ENCODE data around the gene MEA1.
A peak's percentile ranks its signal among the peaks of the same experiment; 100 is the strongest.
"Not testable (repeated sequence)": the region's sequence is repeated elsewhere in the genome, so short reads cannot be mapped to it uniquely, and the experiment has no call there.

Gene MEA1

DNA sequence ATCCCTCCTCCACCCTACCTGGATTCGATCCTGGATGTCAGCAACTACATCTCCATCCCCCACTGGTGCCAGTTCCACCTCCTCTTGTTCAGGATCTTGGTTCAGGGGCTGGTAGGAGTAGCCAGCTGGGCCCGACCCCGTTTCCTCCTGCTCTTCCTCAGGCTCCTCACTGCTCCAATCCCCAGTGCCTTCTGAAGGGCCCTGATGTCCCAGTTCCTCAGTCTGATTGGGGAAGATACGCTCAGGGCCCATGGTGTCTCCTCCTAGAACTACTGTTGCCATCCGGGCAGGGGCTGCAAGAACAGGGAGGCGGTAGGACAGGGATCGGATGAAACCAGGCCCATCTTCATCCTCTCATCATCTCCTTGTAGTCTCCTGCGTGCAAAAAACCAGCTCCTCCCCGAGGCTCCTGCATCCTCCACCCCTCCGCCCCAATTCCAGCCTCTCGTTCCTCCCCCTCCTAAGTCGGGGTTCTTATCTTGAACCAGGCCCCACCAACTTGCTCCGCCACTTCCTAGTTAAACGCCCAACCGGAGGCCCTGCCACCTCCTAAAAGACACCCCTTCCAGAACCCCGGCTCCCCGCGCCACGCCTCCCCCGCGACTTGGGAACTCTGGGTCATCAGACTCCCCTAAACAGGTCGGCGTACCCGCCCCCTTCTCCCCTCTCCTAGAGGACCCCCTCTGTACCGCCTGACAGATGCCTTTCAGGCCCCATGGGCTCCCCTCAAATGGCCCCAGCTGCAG, 476 bp downstream of the MEA1 start:
- DNase-seq (ENCODE audit: low read depth in 2 of 3, low spot score in 1 of 3), result no peak

- no peak for DNase-seq (ENCODE audit: low read depth in 2 of 3, low spot score in 1 of 3)
Measured at GRCh38 chr6:43012364-43012763, 1.4 kb downstream of the MEA1 start.

DNA sequence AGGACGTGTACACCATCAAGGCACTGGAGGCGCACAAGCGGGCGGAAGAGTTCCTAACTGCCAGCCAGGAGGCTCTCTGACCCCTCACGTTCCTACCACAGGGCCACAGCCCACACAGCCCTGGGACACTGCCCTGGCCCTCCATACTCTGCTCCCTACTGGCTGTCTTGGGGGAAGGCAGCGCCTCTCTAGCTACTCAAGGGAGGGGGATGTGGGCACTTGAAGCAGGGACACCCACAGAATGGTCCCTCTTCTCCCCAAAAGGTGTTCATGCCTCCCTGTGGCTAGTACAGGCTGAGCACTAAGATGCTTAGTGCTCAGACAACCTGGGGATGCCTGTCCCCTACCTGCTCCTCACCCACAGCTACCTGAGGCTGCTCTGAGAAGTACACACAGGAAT, 2.5 kb downstream of the MEA1 start:
- DNase-seq (ENCODE audit: low read depth in 2 of 3, low spot score in 1 of 3), result no peak

GRCh38 chr6:43009124-43009523, 4.6 kb downstream of the MEA1 start:
- no peak for DNase-seq (ENCODE audit: low read depth in 2 of 3, low spot score in 1 of 3)

DNA sequence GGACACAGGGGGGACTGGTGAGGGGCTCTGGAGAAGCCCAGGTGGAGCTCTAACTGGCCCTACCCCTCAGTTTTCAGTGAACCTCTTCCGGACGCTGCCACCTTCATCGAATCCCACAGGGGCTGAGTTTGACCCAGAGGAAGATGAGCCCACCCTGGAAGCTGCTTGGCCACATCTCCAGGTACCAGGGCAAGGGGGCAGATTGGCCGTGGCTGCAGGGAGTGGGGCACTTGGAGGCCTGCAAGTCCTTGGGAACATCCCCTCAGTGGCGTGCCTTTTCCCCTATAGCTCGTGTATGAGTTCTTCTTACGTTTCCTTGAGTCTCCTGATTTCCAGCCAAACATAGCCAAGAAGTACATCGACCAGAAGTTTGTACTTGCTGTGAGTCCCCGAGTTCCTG, 6.6 kb downstream of the MEA1 start:
- DNase-seq (ENCODE audit: low read depth in 2 of 3, low spot score in 1 of 3), result no peak

DNA sequence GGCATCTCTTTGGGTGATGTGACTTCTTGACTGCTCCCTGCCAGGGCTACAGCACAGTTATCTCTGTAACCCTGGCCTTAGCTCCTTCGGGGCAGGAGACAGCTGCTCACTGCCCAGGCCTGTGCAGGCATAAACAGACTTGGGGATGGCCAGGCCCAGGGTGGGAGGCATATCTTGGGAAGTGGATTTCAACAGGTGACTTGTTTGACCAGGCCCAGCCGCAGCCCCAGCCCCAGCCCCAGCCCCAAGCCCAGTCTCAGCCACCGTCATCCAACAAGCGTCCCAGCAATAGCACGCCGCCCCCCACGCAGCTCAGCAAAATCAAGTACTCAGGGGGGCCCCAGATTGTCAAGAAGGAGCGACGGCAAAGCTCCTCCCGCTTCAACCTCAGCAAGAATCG, 7.5 kb downstream of the MEA1 start:
- DNase-seq (ENCODE audit: low read depth in 2 of 3, low spot score in 1 of 3), result no peak

- no peak for DNase-seq (ENCODE audit: low read depth in 2 of 3, low spot score in 1 of 3)
Measured at GRCh38 chr6:43005844-43006243, 7.9 kb downstream of the MEA1 start.

DNA sequence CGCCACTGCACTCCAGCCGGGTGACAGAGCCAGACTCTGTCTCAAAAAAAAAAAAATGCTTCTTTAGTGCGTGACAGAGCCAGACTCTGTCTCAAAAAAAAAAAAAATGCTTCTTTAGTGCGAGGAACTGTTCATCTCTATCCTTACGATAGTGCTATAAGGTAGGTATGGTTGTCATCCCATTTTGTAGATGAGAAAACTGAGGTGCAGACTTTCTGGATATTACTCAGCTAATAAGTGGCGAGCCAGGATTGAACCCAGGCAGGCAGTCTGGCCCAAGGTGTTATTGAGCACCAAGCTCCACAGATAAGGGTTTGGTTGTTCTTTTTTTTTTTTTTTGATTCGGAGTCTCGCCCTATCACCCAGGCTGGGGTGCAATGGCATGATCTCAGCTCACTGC, 11.9 kb downstream of the MEA1 start:
- DNase-seq (ENCODE audit: low read depth in 2 of 3, low spot score in 1 of 3), result no peak

DNA sequence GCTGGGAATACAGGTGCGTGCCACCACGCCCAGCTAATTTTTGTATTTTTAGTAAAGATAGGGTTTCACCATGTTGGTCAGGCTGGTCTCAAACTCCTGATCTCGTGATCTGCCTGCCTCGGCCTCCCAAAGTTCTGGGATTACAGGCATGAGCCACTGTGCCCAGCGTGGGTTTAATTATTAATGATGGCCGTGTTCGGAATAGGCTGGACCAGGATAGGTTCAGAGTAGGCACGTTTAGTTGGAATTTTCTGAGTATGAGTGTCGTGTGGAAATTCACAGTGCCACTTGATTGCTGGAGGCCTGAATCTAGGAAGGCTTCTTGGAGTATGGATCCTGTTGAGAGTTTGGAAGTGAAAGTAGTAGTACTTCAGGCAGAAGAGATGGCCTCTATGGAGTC, 15.5 kb downstream of the MEA1 start:
- not testable (repeated sequence) for DNase-seq (ENCODE audit: low read depth in 2 of 3, low spot score in 1 of 3)

GRCh38 chr6:42996513-42996912, 17.2 kb downstream of the MEA1 start:
- DNase-seq (ENCODE audit: low read depth in 2 of 3, low spot score in 1 of 3), result no peak

- no peak for DNase-seq (ENCODE audit: low read depth in 2 of 3, low spot score in 1 of 3)
Measured at GRCh38 chr6:42993445-42993844, 20.3 kb downstream of the MEA1 start.

DNA sequence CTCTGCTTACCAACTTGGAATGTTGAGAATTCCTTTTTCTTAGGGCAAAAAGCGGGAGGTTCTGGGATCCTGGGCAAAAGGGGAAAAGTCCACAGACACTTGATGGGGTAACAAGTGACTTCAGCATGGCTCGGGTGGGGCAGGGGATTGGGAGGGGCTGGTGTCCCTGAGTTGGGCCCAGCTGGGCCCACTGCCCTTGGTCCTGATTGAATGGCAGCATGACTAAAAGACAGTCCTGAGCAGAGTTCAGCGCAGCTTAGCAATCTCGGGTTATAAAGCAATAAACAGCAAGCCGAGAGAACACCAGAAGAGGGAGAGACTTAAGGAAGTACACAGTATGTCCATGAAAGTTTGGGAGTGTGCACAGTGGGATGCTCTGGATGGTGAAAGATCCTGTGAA, 23.8 kb downstream of the MEA1 start:
- DNase-seq (ENCODE audit: low read depth in 2 of 3, low spot score in 1 of 3), result no peak

GRCh38 chr6:42988486-42989020, 25.2 kb downstream of the MEA1 start:
- DNase-seq (ENCODE audit: low read depth in 2 of 3, low spot score in 1 of 3), result no peak

DNA sequence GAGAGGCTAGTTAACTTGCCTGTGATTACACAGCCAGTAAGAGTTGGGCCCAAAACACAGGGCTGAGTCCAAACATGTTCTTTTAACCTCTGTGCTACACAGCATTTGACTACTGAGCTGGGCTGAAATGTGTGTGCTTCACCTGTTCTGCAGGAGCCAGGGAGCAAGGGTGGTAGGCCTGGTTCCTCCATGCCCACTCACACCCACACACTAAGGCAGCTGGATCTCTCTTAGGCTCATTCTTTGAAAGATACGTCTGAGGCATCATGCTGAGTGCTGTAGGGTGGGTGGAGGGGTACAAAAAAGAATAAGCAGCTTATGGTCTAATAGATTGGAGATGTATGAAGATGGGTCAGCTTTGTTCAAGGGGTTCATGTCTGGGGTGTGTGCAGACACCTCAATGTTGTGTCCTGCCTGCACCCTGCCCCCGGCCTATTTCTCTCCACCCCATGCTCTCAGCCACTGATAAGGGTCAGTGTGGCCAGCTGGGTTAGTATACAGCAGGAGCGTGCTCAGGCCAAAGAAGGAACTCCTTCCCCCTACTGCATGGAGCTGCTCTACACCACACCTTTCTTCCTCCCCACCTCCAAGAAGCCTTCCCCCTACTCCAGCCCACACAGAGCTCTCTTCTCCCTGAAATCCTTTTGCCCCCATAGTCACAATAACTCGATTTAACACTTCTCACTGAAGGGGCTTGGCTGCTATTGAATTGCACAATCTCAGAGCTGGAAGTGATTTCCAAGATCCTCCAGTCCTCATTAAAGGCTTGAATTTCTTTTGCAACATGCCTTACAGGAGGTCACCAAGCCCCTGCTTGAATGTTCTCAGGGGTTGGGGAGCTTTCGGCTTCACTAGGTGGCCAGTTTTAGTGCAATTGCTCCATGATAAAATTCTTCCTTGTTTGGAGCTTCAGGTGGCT, 26.0 kb downstream of the MEA1 start:
- DNase-seq (ENCODE audit: low read depth in 2 of 3, low spot score in 1 of 3), result no peak

DNA sequence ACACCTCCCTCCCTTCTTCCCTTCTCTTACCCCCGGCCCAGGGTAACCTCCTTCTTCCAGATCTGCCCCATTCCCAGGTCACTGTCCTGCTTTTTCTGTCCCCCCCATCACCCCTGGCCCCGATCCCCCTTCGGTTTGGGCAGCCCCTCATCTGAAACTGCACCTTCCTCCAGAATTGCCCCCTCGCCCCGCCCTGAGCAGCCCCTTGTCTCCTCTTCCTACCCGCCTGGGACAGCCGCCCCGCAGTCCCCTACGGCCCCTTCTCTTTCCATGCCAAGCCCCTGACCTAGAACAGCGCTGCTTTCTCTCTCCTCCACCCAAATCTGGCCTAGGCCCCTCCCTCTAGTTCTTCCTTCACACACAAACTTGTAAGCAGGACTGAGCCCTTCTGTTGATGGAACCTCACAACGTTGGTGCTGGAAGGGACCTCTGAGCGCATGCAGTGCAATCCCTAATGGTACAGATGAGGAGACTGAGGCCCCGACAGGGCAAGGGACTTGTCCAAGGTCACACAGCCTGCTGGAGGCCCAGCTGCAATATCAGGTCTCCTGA, 28.7 kb downstream of the MEA1 start:
- no peak for DNase-seq (ENCODE audit: low read depth in 2 of 3, low spot score in 1 of 3)

DNA sequence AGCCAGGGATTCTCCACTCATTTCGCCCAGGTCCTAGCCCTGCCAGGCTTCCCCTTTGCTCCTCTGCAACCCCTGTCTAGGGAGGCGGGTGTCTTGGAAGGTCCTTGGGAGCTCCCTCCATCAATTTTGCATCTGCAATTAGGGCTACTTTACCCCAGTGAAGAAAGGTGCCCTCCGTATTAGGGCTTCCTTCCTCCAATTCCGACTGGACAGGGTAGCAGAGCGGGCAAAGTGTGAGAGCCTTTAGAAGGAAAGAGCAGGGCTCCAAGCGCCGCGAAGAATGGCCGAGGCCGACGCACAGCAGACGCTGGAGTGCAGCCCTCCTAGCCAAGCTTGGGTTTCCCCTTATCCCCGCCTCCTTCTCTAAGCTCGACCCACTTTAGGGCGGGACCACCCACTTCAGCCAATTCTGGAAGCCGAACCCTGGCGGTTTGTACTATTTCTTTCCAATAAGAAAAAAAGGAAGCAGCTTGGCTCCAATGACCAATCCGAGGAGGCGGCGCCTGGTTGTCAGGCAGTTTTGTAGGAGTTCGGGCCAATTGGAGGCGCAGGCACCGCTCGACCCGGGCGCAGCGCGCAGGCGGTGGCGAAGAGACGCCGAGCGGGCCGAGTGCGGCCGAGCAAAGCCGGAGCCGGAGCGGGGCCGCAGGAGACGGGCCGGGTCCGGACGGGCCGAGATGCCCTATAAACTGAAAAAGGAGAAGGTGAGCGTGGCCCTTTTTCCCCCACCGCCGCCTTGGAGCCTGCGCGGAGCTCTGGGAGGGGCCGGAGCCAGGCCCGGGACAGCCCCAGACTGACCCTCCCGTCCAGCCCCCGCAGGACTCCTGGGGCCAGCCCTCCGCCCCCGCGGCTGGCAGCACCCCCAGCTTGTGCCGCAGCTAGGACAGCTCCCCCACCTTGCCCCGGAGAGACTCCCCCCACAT, 29.5 kb downstream of the MEA1 start, which contains the start of gene PPP2R5D:
TSS of gene PPP2R5D (plus strand) at position 570 of the 923 bp plus-strand sequence. CDS start at position 678, 108 bp downstream.
- DNase-seq (ENCODE audit: low read depth in 2 of 3, low spot score in 1 of 3), result peak; percentile 96 to 97 (median 97)

DNA sequence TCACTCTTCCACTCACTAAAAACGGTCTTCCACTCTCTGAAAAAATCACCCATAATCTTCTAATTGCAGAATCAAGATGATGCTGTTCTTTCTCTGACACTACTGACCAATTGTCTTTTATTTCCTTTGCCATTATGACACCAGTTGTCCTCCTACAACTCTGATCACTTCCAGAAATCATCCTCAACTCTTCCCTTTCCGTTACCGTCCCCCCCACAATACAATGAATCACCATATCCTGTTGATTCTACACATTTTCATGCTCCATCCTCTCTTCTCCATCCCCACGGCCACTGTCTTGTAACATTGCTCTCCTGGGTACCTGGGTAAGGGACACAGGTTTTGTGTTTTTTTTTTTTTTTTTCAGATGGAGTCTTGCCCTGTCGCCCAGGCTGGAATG, 31.9 kb downstream of the MEA1 start:
- DNase-seq (ENCODE audit: low read depth in 2 of 3, low spot score in 1 of 3), result no peak

DNA sequence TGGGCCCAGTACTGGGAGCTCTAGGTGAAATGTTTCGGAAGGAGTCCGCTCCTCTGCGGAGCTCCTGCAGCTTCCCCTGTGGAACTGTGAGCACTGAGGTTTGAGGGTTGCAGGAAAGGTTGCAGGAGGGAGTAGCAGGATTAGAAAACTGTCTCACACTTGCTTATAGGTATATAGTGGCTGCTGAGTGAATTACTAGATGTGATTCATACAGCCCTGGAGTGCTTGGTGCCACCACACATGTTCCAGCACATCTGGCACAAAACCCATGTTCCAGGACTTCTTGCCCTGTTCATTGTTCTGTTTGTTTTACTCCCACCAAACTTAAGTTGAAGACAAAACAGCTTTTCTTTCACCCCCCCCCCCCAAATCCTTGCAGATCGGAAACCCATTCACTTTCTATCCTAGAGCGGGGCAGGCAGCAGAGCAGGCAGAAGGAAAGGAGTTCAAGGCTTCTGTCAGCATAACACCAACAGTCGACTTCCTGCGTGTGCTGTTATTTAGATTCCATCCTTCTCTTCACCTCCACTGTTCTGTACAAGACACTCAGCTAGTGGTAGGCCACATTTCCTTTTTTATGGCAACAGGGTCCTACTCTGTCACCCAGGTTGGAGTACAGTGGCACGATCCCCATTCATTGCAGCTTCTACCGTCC, 34.1 kb downstream of the MEA1 start:
- DNase-seq (ENCODE audit: low read depth in 2 of 3, low spot score in 1 of 3), result no peak

DNA sequence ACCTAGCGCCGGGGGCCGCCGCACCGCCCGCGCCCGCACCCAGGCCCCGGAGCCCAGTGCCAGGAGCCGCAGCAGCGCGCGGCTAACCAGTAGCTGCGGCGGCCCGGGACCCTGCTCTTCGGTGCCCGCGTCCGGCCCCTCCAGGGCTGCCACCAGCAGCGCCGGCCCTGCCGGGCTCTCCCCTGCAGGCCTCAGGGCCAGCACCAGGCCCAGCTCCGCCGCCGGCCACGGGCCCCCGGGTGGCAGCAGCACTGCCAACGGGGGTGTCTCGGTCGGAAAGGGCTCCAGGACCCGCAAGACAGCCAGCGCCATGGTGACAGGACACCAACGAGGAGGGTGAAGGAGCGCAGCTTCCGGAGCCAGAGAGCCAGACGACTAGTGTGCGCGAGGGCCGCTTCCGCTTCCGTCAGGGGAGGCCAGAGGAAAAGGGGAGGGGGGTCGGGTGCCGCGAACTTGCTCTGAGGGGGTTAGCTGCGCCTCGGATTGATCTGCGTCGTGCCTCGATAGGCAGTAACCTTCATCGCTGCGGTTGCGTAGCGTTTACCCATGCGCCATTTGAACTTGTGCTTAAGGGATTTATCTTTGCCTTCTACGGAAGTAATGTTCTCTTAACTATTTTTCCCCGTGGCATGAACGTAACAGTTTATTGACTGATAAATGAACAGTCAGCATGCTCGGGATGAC, 34.8 kb downstream of the MEA1 start, which contains the start of gene PEX6:
TSS of gene PEX6 (minus strand) at position 343 of the 684 bp plus-strand sequence. CDS start at position 312, 31 bp downstream.
- peak; percentile 88 to 91 (median 90) for DNase-seq (ENCODE audit: low read depth in 2 of 3, low spot score in 1 of 3)
